ENCODE data around the gene CAPRIN1.

DNA sequence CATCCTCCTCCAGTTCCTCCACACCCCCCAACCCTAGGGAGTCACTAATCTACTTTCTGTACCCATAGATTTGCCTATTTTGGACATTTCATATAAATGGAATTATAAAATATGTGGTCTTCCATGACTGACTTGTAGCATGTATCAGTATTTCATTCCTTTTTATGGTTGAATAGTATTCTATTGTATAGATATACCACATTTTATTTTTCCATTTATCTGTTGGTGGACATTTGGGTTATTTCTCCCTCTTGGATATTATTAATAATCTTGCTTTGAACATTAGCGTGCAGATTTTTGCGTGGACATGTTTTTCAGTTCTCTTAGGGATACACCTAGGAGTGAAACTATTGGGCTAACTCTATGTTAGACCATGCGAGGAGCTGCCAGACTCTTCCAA is 77.3 kb downstream of the CAPRIN1 start:
- TF ChIP-seq, protein P1, sequence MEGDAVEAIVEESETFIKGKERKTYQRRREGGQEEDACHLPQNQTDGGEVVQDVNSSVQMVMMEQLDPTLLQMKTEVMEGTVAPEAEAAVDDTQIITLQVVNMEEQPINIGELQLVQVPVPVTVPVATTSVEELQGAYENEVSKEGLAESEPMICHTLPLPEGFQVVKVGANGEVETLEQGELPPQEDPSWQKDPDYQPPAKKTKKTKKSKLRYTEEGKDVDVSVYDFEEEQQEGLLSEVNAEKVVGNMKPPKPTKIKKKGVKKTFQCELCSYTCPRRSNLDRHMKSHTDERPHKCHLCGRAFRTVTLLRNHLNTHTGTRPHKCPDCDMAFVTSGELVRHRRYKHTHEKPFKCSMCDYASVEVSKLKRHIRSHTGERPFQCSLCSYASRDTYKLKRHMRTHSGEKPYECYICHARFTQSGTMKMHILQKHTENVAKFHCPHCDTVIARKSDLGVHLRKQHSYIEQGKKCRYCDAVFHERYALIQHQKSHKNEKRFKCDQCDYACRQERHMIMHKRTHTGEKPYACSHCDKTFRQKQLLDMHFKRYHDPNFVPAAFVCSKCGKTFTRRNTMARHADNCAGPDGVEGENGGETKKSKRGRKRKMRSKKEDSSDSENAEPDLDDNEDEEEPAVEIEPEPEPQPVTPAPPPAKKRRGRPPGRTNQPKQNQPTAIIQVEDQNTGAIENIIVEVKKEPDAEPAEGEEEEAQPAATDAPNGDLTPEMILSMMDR (conservative IDR thresholded peaks at IDR 0.05; ENCODE audit: low read depth in 2 of 2), result no peak
- TF ChIP-seq POLR2AphosphoS5 (IDR thresholded peaks at IDR 0.05; ENCODE audit: low read depth) (no peak), EZH2 (IDR thresholded peaks at IDR 0.05; ENCODE audit: low read depth, unreplicated experiment) (no peak), EZH2phosphoT487 (IDR thresholded peaks at IDR 0.05; ENCODE audit: unreplicated experiment) (no peak), CREB1 (CRISPR knock-in tag; IDR thresholded peaks at IDR 0.05; ENCODE audit: low read depth) (no peak), ZNF114 (CRISPR knock-in tag; IDR thresholded peaks at IDR 0.05) (no peak), JUNB (IDR thresholded peaks at IDR 0.05; ENCODE audit: unreplicated experiment) (no peak), STAT1 (IDR thresholded peaks at IDR 0.05; ENCODE audit: unreplicated experiment) (no peak), ZNF331 (CRISPR knock-in tag; IDR thresholded peaks at IDR 0.05; ENCODE audit: low read depth) (no peak)
- TF ChIP-seq, protein P2, sequence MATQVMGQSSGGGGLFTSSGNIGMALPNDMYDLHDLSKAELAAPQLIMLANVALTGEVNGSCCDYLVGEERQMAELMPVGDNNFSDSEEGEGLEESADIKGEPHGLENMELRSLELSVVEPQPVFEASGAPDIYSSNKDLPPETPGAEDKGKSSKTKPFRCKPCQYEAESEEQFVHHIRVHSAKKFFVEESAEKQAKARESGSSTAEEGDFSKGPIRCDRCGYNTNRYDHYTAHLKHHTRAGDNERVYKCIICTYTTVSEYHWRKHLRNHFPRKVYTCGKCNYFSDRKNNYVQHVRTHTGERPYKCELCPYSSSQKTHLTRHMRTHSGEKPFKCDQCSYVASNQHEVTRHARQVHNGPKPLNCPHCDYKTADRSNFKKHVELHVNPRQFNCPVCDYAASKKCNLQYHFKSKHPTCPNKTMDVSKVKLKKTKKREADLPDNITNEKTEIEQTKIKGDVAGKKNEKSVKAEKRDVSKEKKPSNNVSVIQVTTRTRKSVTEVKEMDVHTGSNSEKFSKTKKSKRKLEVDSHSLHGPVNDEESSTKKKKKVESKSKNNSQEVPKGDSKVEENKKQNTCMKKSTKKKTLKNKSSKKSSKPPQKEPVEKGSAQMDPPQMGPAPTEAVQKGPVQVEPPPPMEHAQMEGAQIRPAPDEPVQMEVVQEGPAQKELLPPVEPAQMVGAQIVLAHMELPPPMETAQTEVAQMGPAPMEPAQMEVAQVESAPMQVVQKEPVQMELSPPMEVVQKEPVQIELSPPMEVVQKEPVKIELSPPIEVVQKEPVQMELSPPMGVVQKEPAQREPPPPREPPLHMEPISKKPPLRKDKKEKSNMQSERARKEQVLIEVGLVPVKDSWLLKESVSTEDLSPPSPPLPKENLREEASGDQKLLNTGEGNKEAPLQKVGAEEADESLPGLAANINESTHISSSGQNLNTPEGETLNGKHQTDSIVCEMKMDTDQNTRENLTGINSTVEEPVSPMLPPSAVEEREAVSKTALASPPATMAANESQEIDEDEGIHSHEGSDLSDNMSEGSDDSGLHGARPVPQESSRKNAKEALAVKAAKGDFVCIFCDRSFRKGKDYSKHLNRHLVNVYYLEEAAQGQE (IDR thresholded peaks at IDR 0.05; ENCODE audit: unreplicated experiment), result no peak
- TF ChIP-seq, protein P3, sequence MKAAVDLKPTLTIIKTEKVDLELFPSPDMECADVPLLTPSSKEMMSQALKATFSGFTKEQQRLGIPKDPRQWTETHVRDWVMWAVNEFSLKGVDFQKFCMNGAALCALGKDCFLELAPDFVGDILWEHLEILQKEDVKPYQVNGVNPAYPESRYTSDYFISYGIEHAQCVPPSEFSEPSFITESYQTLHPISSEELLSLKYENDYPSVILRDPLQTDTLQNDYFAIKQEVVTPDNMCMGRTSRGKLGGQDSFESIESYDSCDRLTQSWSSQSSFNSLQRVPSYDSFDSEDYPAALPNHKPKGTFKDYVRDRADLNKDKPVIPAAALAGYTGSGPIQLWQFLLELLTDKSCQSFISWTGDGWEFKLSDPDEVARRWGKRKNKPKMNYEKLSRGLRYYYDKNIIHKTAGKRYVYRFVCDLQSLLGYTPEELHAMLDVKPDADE (IDR thresholded peaks at IDR 0.05), result no peak

Measured in GM23338 (cell line).